Islet of Langerhans (tissue), 1 donor: ENCODE measurements around the gene CLTRN.
A peak's percentile ranks its signal among the peaks of the same experiment; 100 is the strongest.
"Not testable (repeated sequence)": the region's sequence is repeated elsewhere in the genome, so short reads cannot be mapped to it uniquely, and the experiment has no call there.

ENCODE experiments used
- FAIRE-seq: peaks from one replicate; lab custom pipeline; 2011; peaks lifted over from hg19 to GRCh38; lab: Jason Lieb, UNC

The CLTRN gene

GRCh38 chrX:15664487-15665444 is at the start of gene CLTRN:
Gene CLTRN (minus strand): TSS chrX:15664805. CDS start chrX:15664775, 30 bp downstream.
- peak; percentile 74 for FAIRE-seq

GRCh38 chrX:15704273-15704672 is 39.7 kb upstream of the CLTRN start:
- not testable (repeated sequence) for FAIRE-seq

GRCh38 chrX:15703809-15704208 is 39.2 kb upstream of the CLTRN start:
- FAIRE-seq, result peak; percentile 98

- FAIRE-seq, result no peak
These were observed 38.1 kb upstream of the CLTRN start for GRCh38 chrX:15702488-15703371.

GRCh38 chrX:15696516-15696915 is 31.9 kb upstream of the CLTRN start:
- FAIRE-seq, result no peak

GRCh38 chrX:15694941-15695451 is 30.4 kb upstream of the CLTRN start:
- FAIRE-seq, result no peak

GRCh38 chrX:15686818-15687685 is 22.4 kb upstream of the CLTRN start:
- peak; percentile 47 for FAIRE-seq

- no peak for FAIRE-seq
These were observed 18.6 kb upstream of the CLTRN start for GRCh38 chrX:15683193-15683592.

- no peak for FAIRE-seq
These were observed 16.8 kb upstream of the CLTRN start for GRCh38 chrX:15681433-15681832.

GRCh38 chrX:15680401-15680800 is 15.8 kb upstream of the CLTRN start:
- no peak for FAIRE-seq

- FAIRE-seq, result no peak
These were observed 14.6 kb upstream of the CLTRN start for GRCh38 chrX:15679246-15679645.

- no peak for FAIRE-seq
These were observed 13.7 kb upstream of the CLTRN start for GRCh38 chrX:15678339-15678738.

- FAIRE-seq, result no peak
These were observed 12.3 kb upstream of the CLTRN start for GRCh38 chrX:15676886-15677285.

- no peak for FAIRE-seq
These were observed 10.9 kb upstream of the CLTRN start for GRCh38 chrX:15675490-15675921.

GRCh38 chrX:15674841-15675489 is 10.4 kb upstream of the CLTRN start:
- peak; percentile 27 for FAIRE-seq

- no peak for FAIRE-seq
These were observed 9.9 kb upstream of the CLTRN start for GRCh38 chrX:15674514-15674840.

GRCh38 chrX:15673970-15674369 is 9.4 kb upstream of the CLTRN start:
- no peak for FAIRE-seq

- FAIRE-seq, result no peak
These were observed 8.3 kb upstream of the CLTRN start for GRCh38 chrX:15672881-15673280.

- no peak for FAIRE-seq
These were observed 1.2 kb downstream of the CLTRN start for GRCh38 chrX:15663439-15663838.

GRCh38 chrX:15654804-15655203 is 9.8 kb downstream of the CLTRN start:
- FAIRE-seq, result not testable (repeated sequence)

GRCh38 chrX:15653961-15654360 is 10.6 kb downstream of the CLTRN start:
- FAIRE-seq, result no peak
